Mesendoderm (in vitro differentiated cells): ENCODE data around the gene XAGE1A. TPM values are rescaled to one million over a fixed set of nuclear protein-coding genes. Genes with fewer than 3 reads are reported as not detected.
"Not testable (repeated sequence)": the region's sequence is repeated elsewhere in the genome, so short reads cannot be mapped to it uniquely, and the experiment has no call there.

Source experiments
- DNase-seq: peaks from one replicate; pipeline ENCODE4 v3.0.0; 2013
- H2AK5ac ChIP-seq: 2 replicates; pipeline ENCODE4 v1.6.1; 2013; ENCODE audit warnings: low read length, inconsistent platforms
- H2BK120ac ChIP-seq: 2 replicates; pipeline ENCODE4 v1.6.1; 2013; ENCODE audit warnings: low read depth, mild to moderate bottlenecking, low read length, moderate library complexity, mixed read lengths
- H2BK15ac ChIP-seq: replicated peaks from 2 replicates; pipeline ENCODE4 v1.6.1; 2013; ENCODE audit warnings: low read depth, mild to moderate bottlenecking, moderate library complexity
- H2BK5ac ChIP-seq: 2 replicates; pipeline ENCODE4 v1.6.1; 2013; ENCODE audit warnings: low read length, inconsistent platforms
- H3K18ac ChIP-seq: 2 replicates; pipeline ENCODE4 v1.6.1; 2013; ENCODE audit warnings: mild to moderate bottlenecking, low read length, mixed read lengths
- H3K23ac ChIP-seq: one replicate; pipeline ENCODE4 v1.6.1; 2013; ENCODE audit warnings: low read length
- H3K27ac ChIP-seq: 2 replicates; pipeline ENCODE4 v1.5.1; 2013; ENCODE audit warnings: low read depth, mild to moderate bottlenecking, inconsistent platforms, low read length, moderate library complexity
- H3K27me3 ChIP-seq: 2 replicates; pipeline ENCODE4 v1.6.1; 2013; ENCODE audit warnings: low read length, control low read depth, mild to moderate bottlenecking, inconsistent platforms; ENCODE audit not compliant: insufficient read depth, poor library complexity
- H3K36me3 ChIP-seq: 2 replicates; pipeline ENCODE4 v1.6.1; 2013; ENCODE audit warnings: low read length, inconsistent platforms; ENCODE audit not compliant: control insufficient read depth, insufficient read depth
- H3K4ac ChIP-seq: one replicate; pipeline ENCODE4 v1.6.1; 2013; ENCODE audit warnings: low read depth, mild to moderate bottlenecking, low read length, moderate library complexity
- H3K4me1 ChIP-seq: 2 replicates; pipeline ENCODE4 v1.6.1; 2013; ENCODE audit warnings: low read depth, low read length, inconsistent platforms; ENCODE audit not compliant: control insufficient read depth
- H3K4me2 ChIP-seq: 2 replicates; pipeline ENCODE4 v1.6.1; 2013; ENCODE audit warnings: low read length
- H3K4me3 ChIP-seq: 2 replicates; pipeline ENCODE4 v1.5.1; 2013; ENCODE audit warnings: mild to moderate bottlenecking, low read length
- H3K56ac ChIP-seq: one replicate; pipeline ENCODE4 v1.6.1; 2013; ENCODE audit warnings: low read length
- H3K79me1 ChIP-seq: 2 replicates; pipeline ENCODE4 v1.6.1; 2013; ENCODE audit warnings: low read length, inconsistent platforms
- H3K79me2 ChIP-seq: 2 replicates; pipeline ENCODE4 v1.6.1; 2013; ENCODE audit warnings: mild to moderate bottlenecking, low read length; ENCODE audit not compliant: control insufficient read depth, insufficient read depth
- H3K9ac ChIP-seq: 2 replicates; pipeline ENCODE4 v1.6.1; 2013; ENCODE audit warnings: low read length, inconsistent platforms
- H4K5ac ChIP-seq: one replicate; pipeline ENCODE4 v1.6.1; 2013; ENCODE audit warnings: low read length
- H4K8ac ChIP-seq: one replicate; pipeline ENCODE4 v1.6.1; 2013; ENCODE audit warnings: low read depth, mild to moderate bottlenecking, control low read depth, low read length, moderate library complexity
- WGBS: extraction: QIAGEN DNeasy Blood & Tissue Kit; methylation state at CpG from one replicate; pipeline ENCODE4 v1.1.7; 2013; ENCODE audit warnings: low lambda C conversion rate, missing lambda C conversion rate; ENCODE audit not compliant: insufficient coverage; ENCODE audit errors: extremely low coverage; 5-methylcytosine and 5-hydroxymethylcytosine counted together
- polyA plus RNA-seq, 2 experiments: library from polyadenylated mRNA; stranded (reverse); fragments of 200-250 nt; gene quantifications; one replicate each; pipeline ENCODE4 v1.2.3, GENCODE V29; 2013

Gene XAGE1A, protein sequence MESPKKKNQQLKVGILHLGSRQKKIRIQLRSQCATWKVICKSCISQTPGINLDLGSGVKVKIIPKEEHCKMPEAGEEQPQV
- not detected for polyA plus RNA-seq (2013, experiment 1 of 2)
- not detected for polyA plus RNA-seq (2013, experiment 2 of 2)

DNA sequence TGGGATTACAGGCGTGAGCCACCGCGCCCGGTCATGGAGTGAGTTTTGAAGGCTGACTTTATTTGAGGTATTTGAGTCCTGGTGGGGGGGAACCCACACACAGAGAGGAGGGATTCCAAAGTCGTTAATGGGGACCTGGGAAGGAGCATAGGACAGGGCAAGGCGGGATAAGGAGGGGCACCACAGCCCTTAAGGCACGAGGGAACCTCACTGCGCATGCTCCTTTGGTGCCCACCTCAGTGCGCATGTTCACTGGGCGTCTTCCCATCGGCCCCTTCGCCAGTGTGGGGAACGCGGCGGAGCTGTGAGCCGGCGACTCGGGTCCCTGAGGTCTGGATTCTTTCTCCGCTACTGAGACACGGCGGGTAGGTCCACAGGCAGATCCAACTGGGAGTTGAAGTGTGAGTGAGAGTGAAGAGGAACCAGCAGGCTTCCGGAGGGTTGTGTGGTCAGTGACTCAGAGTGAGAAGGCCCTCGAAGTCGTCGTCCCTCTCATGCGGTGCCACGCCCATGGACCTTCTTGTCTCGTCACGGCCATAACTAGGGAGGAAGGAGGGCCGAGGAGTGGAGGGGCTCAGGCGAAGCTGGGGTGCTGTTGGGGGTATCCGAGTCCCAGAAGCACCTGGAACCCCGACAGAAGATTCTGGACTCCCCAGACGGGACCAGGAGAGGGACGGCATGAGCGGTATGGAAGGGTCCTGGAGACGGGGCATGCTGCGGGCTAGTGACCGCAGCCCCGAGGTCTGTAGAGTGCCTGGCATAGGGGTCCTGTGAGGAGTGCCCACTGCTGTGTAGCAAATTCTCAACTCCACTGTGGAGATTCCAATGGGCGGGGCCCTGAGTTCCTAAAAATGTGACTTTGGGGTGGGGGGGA, at the start of gene XAGE1A:
XAGE1A (plus strand) TSS at position 264 of the 874 bp plus-strand sequence. CDS start 1,554 bp downstream, outside the sequence.
- not testable (repeated sequence) for H4K5ac ChIP-seq, H3K56ac ChIP-seq, H3K4me2 ChIP-seq, H3K4me3 ChIP-seq, H2AK5ac ChIP-seq, H3K36me3 ChIP-seq, H2BK15ac ChIP-seq, H3K23ac ChIP-seq, H3K79me1 ChIP-seq, H3K27me3 ChIP-seq, H2BK5ac ChIP-seq, H3K4ac ChIP-seq, H3K27ac ChIP-seq, H3K79me2 ChIP-seq, H2BK120ac ChIP-seq, H3K4me1 ChIP-seq, H3K9ac ChIP-seq, H4K8ac ChIP-seq, DNase-seq, H3K18ac ChIP-seq
- WGBS = no CpG with 5 or more reads among the region's 41 CpGs

DNA sequence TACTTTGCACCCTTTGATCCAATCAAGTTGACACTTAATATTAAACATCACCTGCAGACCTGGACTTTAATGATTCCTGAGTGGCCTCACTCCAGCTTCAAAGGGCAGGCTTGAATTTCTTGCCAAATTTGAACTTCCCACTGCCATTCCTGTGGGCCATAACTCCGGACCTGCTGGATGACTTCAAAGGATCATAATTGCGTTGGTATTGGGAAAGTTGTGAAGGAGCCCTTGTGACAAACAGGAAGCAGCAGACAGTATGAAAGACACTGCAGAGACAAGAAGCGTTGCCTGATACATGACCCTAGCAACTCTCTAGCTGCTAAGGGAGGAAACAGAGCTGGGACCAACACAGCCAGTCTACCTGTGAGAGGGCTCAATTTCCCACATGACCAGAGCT, 43.6 kb upstream of the XAGE1A start:
- not testable (repeated sequence) for H3K4ac ChIP-seq, H3K18ac ChIP-seq, H3K56ac ChIP-seq, H4K5ac ChIP-seq, H3K79me2 ChIP-seq, H3K27me3 ChIP-seq, H2AK5ac ChIP-seq, H2BK120ac ChIP-seq, DNase-seq, H3K4me1 ChIP-seq, H2BK15ac ChIP-seq, H3K36me3 ChIP-seq, H3K27ac ChIP-seq, H3K79me1 ChIP-seq, H2BK5ac ChIP-seq, H3K4me2 ChIP-seq, H4K8ac ChIP-seq, H3K9ac ChIP-seq, H3K4me3 ChIP-seq, H3K23ac ChIP-seq
- no CpG with 5 or more reads among the region's 3 CpGs for WGBS

DNA sequence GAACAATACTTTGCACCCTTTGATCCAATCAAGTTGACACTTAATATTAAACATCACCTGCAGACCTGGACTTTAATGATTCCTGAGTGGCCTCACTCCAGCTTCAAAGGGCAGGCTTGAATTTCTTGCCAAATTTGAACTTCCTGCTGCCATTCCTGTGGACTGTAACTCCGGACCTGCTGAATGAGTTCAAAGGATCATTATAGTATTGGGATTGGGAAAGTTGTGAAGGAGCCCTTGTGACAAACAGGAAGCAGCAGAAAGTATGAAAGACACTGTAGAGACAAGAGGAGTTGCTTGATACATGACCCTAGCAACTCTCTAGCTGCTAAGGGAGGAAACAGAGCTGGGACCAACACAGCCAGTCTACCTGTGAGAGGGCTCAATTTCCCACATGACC, 24.3 kb upstream of the XAGE1A start:
- H3K9ac ChIP-seq, H3K4me3 ChIP-seq, H3K27ac ChIP-seq, H2BK15ac ChIP-seq, H3K4me2 ChIP-seq, DNase-seq, H3K4ac ChIP-seq, H3K27me3 ChIP-seq, H4K8ac ChIP-seq, H3K79me1 ChIP-seq, H3K56ac ChIP-seq, H3K23ac ChIP-seq, H3K79me2 ChIP-seq, H3K18ac ChIP-seq, H4K5ac ChIP-seq, H2BK5ac ChIP-seq, H2BK120ac ChIP-seq, H3K4me1 ChIP-seq, H3K36me3 ChIP-seq, H2AK5ac ChIP-seq: not testable (repeated sequence)
- WGBS = no CpG with 5 or more reads among the region's 1 CpG

GRCh38 chrX:52496419-52496772, 788 bp downstream of the XAGE1A start:
- not testable (repeated sequence) for H3K27me3 ChIP-seq, H3K4me2 ChIP-seq, H3K4ac ChIP-seq, H3K56ac ChIP-seq, H3K79me2 ChIP-seq, H3K4me3 ChIP-seq, H3K36me3 ChIP-seq, H3K27ac ChIP-seq, H3K4me1 ChIP-seq, H2BK5ac ChIP-seq, H3K79me1 ChIP-seq, H4K5ac ChIP-seq, H3K23ac ChIP-seq, H2BK120ac ChIP-seq, H2BK15ac ChIP-seq, H3K18ac ChIP-seq, DNase-seq, H2AK5ac ChIP-seq, H3K9ac ChIP-seq, H4K8ac ChIP-seq
- WGBS = no CpG with 5 or more reads among the region's 5 CpGs

DNA sequence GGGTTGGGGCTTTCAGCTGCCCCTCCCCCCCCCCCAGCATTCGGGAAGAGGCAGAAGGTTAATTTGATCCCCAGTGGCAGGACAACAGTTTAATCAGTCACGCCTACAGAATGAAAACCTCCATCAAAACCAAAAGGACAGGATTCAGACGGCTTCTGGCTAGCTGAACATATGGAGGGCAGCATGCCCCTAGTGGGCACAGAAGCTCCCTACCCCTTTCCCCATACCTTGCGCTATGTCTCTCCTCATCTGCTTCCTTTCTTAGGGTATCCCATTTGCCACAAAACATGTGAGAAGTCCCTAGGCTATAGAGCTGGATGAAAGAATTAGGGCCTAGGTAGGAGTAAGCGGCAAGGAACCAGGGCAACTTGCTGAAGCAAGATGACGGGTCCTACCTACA, 5.8 kb downstream of the XAGE1A start:
- not testable (repeated sequence) for H3K4me3 ChIP-seq, H3K23ac ChIP-seq, H2BK5ac ChIP-seq, H4K8ac ChIP-seq, H2AK5ac ChIP-seq, H3K56ac ChIP-seq, H3K4ac ChIP-seq, H3K4me2 ChIP-seq, H2BK120ac ChIP-seq, DNase-seq, H3K79me2 ChIP-seq, H3K27me3 ChIP-seq, H3K27ac ChIP-seq, H3K4me1 ChIP-seq, H3K18ac ChIP-seq, H3K36me3 ChIP-seq, H4K5ac ChIP-seq, H3K9ac ChIP-seq, H3K79me1 ChIP-seq, H2BK15ac ChIP-seq
- no CpG with 5 or more reads among the region's 6 CpGs for WGBS
